MV-4-11 (cell line): Measurements from ENCODE around the gene N4BP2L2.

Experiments used
- DNase-seq: peaks from one replicate; lab custom pipeline; 2025; lab: John Stamatoyannopoulos, UW

N4BP2L2 gene

GRCh38 chr13:32530841-32531253 lies 7.7 kb downstream of the N4BP2L2 start:
- no peak for DNase-seq

GRCh38 chr13:32528358-32528757 lies 10.2 kb downstream of the N4BP2L2 start:
- no peak for DNase-seq

- DNase-seq: no peak
These were observed 11.4 kb downstream of the N4BP2L2 start for GRCh38 chr13:32527151-32527550.

GRCh38 chr13:32525766-32526165 lies 12.8 kb downstream of the N4BP2L2 start:
- DNase-seq: no peak

GRCh38 chr13:32515246-32515645 lies 23.3 kb downstream of the N4BP2L2 start:
- DNase-seq: no peak

- DNase-seq: no peak
These were observed 27.1 kb downstream of the N4BP2L2 start for GRCh38 chr13:32511482-32511881.

- no peak for DNase-seq
These were observed 33.7 kb downstream of the N4BP2L2 start for GRCh38 chr13:32504876-32505275.

- no peak for DNase-seq
These were observed 34.3 kb downstream of the N4BP2L2 start for GRCh38 chr13:32504263-32504662.

- no peak for DNase-seq
These were observed 34.9 kb downstream of the N4BP2L2 start for GRCh38 chr13:32503727-32504126.

GRCh38 chr13:32501064-32501463 lies 37.5 kb downstream of the N4BP2L2 start:
- no peak for DNase-seq

GRCh38 chr13:32499538-32500210 lies 38.9 kb downstream of the N4BP2L2 start:
- DNase-seq: no peak

GRCh38 chr13:32497589-32497988 lies 41.0 kb downstream of the N4BP2L2 start:
- DNase-seq: no peak

GRCh38 chr13:32496599-32497160 lies 41.9 kb downstream of the N4BP2L2 start:
- DNase-seq: no peak

- no peak for DNase-seq
These were observed 42.8 kb downstream of the N4BP2L2 start for GRCh38 chr13:32495841-32496240.

- DNase-seq: no peak
These were observed 43.2 kb downstream of the N4BP2L2 start for GRCh38 chr13:32495429-32495828.

GRCh38 chr13:32491028-32491427 lies 47.6 kb downstream of the N4BP2L2 start:
- no peak for DNase-seq

- no peak for DNase-seq
These were observed 61.7 kb downstream of the N4BP2L2 start for GRCh38 chr13:32476892-32477291.

- no peak for DNase-seq
These were observed 62.4 kb downstream of the N4BP2L2 start for GRCh38 chr13:32476021-32476731.

- DNase-seq: no peak
These were observed 63.4 kb downstream of the N4BP2L2 start for GRCh38 chr13:32474999-32475792.

- DNase-seq: no peak
These were observed 64.9 kb downstream of the N4BP2L2 start for GRCh38 chr13:32473650-32474049.

GRCh38 chr13:32472194-32472621 lies 66.4 kb downstream of the N4BP2L2 start:
- DNase-seq: peak; percentile 59

GRCh38 chr13:32471187-32471922 lies 67.2 kb downstream of the N4BP2L2 start:
- DNase-seq: no peak
